Measurements from ENCODE around the gene PGK2. TPM values are rescaled to one million over a fixed set of nuclear protein-coding genes. Genes with fewer than 3 reads are reported as not detected.
"Not testable (repeated sequence)": the region's sequence is repeated elsewhere in the genome, so short reads cannot be mapped to it uniquely, and the experiment has no call there.

Gene PGK2
- not detected for total RNA-seq

DNA sequence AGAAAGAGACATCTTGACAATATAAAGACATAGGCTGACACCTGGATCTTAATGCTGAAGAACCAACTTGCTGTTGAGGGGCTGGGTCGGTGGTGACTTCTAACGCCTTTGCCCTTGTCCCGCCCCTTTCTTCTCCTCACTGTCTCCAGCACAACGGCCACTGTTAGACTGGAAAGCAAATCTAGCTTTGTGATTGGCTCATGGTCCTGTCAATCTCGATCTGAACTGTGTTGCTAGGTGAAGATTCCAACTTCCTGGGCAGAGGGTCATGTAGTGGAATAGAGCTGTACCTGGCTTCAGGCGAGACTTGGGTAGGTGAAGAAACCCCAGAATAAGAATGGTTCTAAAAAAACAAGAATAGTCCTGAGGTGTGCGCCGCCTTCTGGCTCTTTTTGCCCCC is at the start of gene PGK2:
PGK2 (minus strand) TSS at position 110 of the 400 bp plus-strand sequence; CDS start at position 12, 98 bp downstream.
- peaks cover 3 to 4% of the 10 kb centered on the region in 2 donors for H3K9me3 Mint-ChIP-seq
- no peaks in the 10 kb centered on the region for H3K4me1 Mint-ChIP-seq (ENCODE audit: low read depth)
- no peak for ATAC-seq (replicated peaks in 1 of 2)
- no peaks in the 10 kb centered on the region for H3K27me3 Mint-ChIP-seq (ENCODE audit: low read depth)
- no peak for DNase-seq
- no peak within 1 kb of the TSS for H3K27ac Mint-ChIP-seq
- H3K4me3 Mint-ChIP-seq, result no peak within 1 kb of the TSS
- no peaks in the 10 kb centered on the region for H3K36me3 Mint-ChIP-seq (ENCODE audit: insufficient read depth in 2 of 2)

DNA sequence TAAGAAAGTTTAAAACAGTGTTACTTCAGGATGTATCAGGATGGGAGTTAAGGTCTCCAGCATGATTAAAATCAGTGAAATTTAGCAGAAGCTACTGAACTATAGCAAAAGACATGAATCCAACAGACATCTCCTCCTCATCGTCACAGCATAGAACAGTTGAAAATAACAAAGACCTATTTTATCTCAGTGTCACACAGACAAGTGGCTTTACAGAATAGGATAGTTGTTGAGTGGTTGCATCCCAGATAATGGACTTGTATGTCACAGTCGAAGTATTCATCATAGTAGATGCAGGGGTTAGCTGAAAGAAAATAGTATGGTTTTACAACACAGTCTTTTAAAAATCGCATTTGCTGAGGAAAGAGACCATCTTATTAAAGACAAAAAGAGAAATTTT is 48.1 kb upstream of the PGK2 start:
- Mint-ChIP-seq H3K9me3 (no peaks in the 10 kb centered on the region), H3K36me3 (ENCODE audit: insufficient read depth in 2 of 2) (no peaks in the 10 kb centered on the region), H3K27me3 (ENCODE audit: low read depth) (no peaks in the 10 kb centered on the region), H3K27ac (no peak overlapping the region), H3K4me1 (ENCODE audit: low read depth) (no peaks in the 10 kb centered on the region), H3K4me3 (no peak overlapping the region)
- ATAC-seq (replicated peaks in 1 of 2), result no peak
- DNase-seq, result no peak

DNA sequence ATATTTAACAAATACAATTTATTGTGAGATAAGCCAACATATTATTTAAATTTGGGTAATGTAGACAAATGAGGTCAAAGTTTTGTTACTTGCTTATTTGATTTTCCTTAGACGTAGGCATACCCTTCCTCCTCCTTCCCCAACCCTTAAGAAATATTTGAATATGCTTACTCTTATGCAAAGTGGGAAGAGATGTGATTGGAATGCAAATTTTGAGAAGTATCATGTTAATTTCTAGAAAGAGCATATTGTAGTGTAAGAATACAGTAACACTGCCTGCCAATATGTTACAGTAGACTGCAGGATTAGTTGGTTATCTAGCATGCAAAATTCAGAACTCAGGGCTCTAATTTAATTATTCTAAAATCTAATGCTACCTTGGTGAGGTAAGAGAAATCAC is 46.3 kb upstream of the PGK2 start:
- Mint-ChIP-seq H3K9me3 (no peaks in the 10 kb centered on the region), H3K4me1 (ENCODE audit: low read depth) (no peaks in the 10 kb centered on the region), H3K36me3 (ENCODE audit: insufficient read depth in 2 of 2) (no peaks in the 10 kb centered on the region), H3K4me3 (no peak overlapping the region), H3K27ac (no peak overlapping the region), H3K27me3 (ENCODE audit: low read depth) (no peaks in the 10 kb centered on the region)
- no peak for DNase-seq
- ATAC-seq (replicated peaks in 1 of 2), result no peak

DNA sequence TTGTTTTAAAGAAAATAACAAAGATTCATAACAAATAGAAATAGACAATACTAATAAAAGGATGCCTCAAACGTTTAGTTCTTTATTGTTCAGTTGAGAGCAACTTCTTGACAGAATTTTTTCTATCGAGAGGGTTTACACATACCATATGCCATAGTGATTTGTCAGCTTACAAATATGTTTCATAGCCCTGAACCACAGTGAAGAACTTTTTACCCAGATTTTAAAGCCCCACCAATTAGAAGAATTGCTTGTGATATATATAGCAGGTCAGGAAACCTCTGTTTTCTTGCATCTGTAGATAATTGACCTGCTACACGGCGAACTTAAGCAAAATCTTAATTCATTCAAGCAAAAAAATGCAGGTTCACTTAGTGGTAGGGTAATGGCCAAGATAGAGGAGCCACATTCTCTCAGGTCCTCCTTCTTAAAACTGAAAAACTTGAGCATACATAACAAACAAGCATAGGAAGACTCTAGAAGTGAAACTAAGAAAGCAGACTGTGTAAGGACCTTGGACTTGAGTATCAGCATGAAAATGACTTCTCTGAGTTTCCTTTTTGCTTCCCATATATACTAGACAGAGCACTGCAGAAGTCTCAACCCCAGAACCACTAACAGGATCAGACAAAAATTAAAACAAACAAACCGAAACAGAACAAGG is 39.8 kb upstream of the PGK2 start:
- Mint-ChIP-seq H3K27me3 (ENCODE audit: low read depth) (no peaks in the 10 kb centered on the region), H3K9me3 (no peaks in the 10 kb centered on the region), H3K27ac (no peak overlapping the region), H3K4me1 (ENCODE audit: low read depth) (no peaks in the 10 kb centered on the region), H3K4me3 (peak overlapping the region in 1 of 2 donors; percentile 4), H3K36me3 (ENCODE audit: insufficient read depth in 2 of 2) (no peaks in the 10 kb centered on the region)
- DNase-seq (no peak), ATAC-seq (replicated peaks in 1 of 2) (no peak)

DNA sequence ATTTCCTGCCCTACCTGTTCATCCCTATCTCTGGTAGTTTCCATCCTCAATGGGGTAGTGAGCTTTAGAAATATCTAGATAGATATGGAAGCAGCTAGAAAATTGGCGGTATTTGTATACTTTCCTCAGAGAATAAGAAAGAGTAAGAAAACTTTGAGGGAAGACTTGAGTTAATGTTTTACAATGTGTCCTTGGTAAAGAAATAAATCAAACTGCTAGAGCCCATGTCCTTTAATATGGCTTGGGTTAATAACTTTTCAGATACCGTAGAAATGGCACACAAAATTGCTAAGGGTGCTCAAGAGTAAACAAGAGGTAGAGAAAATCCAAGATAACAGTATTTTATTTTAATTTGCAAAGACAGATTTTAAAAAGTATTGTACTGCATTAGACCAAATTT is 28.1 kb upstream of the PGK2 start:
- H3K36me3 Mint-ChIP-seq (ENCODE audit: insufficient read depth in 2 of 2), result no peaks in the 10 kb centered on the region
- ATAC-seq (replicated peaks in 1 of 2), result no peak
- no peaks in the 10 kb centered on the region for H3K27me3 Mint-ChIP-seq (ENCODE audit: low read depth)

DNA sequence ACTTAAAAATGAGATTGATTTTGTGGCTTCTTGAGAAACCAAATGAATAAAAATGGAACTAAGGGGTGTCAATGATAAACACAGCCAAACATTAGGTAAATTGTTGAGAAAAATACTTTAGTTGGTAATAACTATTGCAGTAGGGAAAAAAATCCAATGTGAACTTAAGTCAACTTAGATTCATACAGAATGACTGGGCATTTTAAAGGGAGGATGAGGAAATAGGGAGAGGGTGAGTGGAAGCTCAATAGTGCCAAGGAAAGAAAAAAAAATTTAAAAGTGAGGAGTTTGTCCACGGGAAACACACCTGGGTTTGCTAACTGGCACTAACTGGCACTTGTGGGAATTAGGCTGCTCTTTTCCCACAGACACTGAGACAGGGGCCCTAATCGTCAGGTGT is 26.2 kb upstream of the PGK2 start:
- DNase-seq, result no peak
- H3K4me3 Mint-ChIP-seq, result no peak overlapping the region
- no peaks in the 10 kb centered on the region for H3K36me3 Mint-ChIP-seq (ENCODE audit: insufficient read depth in 2 of 2)
- H3K27ac Mint-ChIP-seq, result no peak overlapping the region
- no peaks in the 10 kb centered on the region for H3K4me1 Mint-ChIP-seq (ENCODE audit: low read depth)
- peaks cover 3 to 4% of the 10 kb centered on the region in 2 donors for H3K9me3 Mint-ChIP-seq
- no peak for ATAC-seq (replicated peaks in 1 of 2)
- H3K27me3 Mint-ChIP-seq (ENCODE audit: low read depth), result no peaks in the 10 kb centered on the region

More for the DNA sequence above, 28.1 kb upstream of the PGK2 start:
- DNase-seq, result no peak
- Mint-ChIP-seq H3K9me3 (peaks cover 0 to 4% of the 10 kb centered on the region in 2 donors), H3K27ac (no peak overlapping the region), H3K4me1 (ENCODE audit: low read depth) (no peaks in the 10 kb centered on the region), H3K4me3 (no peak overlapping the region)

DNA sequence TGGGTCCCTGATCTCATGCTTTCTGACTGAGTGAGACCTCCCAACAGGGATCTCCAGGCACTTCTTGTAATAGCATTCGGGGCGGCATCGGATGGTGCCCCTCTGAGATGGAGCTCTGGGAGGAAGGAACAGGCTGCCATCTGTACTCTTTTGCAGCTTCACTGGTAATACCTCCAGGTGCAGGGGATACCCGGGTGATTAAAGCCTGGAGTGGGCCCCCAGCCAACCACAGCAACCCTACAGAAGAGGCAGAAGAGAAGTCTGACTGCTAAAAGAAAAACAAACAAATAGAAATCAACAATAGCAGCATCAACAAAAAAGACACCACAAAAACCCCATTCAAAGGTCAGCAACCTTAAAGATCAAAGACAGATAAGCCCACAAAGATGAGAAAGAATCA is 19.1 kb upstream of the PGK2 start:
- Mint-ChIP-seq H3K27me3 (ENCODE audit: low read depth) (no peaks in the 10 kb centered on the region), H3K9me3 (peaks cover 3 to 4% of the 10 kb centered on the region in 2 donors), H3K36me3 (ENCODE audit: insufficient read depth in 2 of 2) (no peaks in the 10 kb centered on the region), H3K27ac (no peak overlapping the region), H3K4me1 (ENCODE audit: low read depth) (no peaks in the 10 kb centered on the region), H3K4me3 (no peak overlapping the region)
- no peak for ATAC-seq (replicated peaks in 1 of 2)
- DNase-seq, result no peak

DNA sequence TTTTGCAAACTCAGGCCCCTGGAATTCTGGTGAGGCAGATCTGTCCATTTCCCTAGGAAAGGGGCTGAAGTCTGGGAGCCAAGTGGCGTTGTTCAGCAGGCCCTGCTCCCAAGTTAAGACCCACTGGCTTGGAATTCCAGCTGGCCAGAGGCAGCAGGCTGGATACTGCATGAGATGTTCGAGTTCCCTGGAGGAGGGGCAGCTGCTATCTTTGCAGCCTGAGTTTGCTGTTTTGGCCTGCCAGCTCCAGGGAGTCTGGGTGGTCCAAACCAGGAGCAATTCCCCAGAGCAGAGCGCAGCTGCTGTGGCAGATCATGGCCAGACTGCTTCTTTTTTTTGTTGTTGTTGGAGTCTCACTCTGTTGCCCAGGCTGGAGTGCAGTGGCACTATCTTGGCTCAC is 18.2 kb upstream of the PGK2 start:
- ATAC-seq (replicated peaks in 1 of 2), result no peak
- H3K27ac Mint-ChIP-seq, result no peak overlapping the region
- no peak for DNase-seq
- H3K9me3 Mint-ChIP-seq, result peaks cover 2 to 3% of the 10 kb centered on the region in 2 donors
- no peak overlapping the region for H3K4me3 Mint-ChIP-seq
- H3K4me1 Mint-ChIP-seq (ENCODE audit: low read depth), result no peaks in the 10 kb centered on the region
- no peaks in the 10 kb centered on the region for H3K36me3 Mint-ChIP-seq (ENCODE audit: insufficient read depth in 2 of 2)
- H3K27me3 Mint-ChIP-seq (ENCODE audit: low read depth), result no peaks in the 10 kb centered on the region

DNA sequence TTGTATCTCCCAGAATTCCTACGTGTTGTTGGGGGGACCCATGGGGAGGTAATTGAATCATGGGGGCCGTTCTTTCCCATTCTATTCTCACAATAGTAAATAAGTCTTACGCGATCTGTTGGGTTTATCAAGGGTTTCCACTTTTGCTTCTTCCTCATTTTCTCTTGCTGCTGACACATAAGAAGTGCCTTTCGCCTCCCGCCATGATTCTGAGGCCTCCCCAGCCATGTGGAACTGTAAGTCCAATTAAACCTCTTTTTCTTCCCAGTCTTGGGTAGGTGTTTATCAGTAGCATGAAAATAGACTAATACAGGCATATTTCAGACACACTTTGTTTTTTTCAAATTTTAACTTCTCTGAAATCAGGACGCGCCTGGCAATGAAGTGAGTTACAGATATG is 14.4 kb upstream of the PGK2 start:
- no peaks in the 10 kb centered on the region for H3K4me1 Mint-ChIP-seq (ENCODE audit: low read depth)
- H3K27me3 Mint-ChIP-seq (ENCODE audit: low read depth), result no peaks in the 10 kb centered on the region
- H3K27ac Mint-ChIP-seq, result no peak overlapping the region
- H3K36me3 Mint-ChIP-seq (ENCODE audit: insufficient read depth in 2 of 2), result no peaks in the 10 kb centered on the region
- H3K9me3 Mint-ChIP-seq, result no peaks in the 10 kb centered on the region
- H3K4me3 Mint-ChIP-seq, result no peak overlapping the region
- ATAC-seq (replicated peaks in 1 of 2), result no peak
- DNase-seq, result no peak

DNA sequence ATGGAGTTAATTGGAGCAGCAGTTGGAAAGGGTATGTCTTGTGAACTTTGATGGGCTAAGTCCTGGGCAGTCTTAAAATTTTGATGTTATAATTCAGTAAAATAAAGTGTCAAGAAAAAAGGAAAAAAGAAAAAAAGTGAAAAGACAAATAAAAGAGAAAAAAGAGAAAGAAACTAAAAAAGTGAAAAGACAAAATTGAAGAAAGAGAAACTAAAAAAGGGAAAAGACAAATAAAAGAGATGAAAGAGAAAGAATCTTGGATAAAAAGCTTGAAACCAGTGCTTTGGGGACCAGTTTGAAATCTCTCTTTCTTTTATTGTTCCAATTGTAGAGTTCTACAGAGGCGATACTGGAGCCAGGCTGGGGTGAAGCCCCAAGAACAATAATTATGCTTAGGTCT is 12.0 kb upstream of the PGK2 start:
- ATAC-seq (replicated peaks in 1 of 2), result no peak

DNA sequence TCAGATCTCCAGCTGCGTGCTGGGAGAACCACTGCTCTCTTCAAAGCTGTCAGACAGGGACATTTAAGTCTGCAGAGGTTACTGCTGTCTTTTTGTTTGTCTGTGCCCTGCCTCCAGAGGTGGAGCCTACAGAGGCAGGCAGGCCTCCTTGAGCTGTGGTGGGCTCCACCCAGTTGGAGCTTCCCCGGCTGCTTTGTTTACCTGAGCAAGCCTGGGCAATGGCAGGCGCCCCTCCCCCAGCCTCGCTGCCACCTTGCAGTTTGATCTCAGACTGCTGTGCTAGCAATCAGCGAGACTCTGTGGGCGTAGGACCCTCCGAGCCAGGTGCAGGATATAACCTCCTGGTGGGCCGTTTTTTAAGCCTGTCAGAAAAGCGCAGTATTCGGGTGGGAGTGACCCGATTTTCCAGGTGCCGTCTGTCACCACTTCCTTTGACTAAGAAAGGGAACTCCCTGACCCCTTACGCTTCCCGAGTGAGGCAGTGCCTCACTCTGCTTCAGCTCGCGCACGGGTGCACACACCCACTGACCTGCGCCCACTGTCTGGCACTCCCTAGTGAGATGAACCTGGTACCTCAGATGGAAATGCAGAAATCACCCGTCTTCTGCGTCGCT is 9.9 kb upstream of the PGK2 start:
- H3K9me3 Mint-ChIP-seq; ATAC-seq (replicated peaks in 1 of 2); DNase-seq; H3K27me3 Mint-ChIP-seq (ENCODE audit: low read depth); H3K36me3 Mint-ChIP-seq (ENCODE audit: insufficient read depth in 2 of 2); H3K4me3 Mint-ChIP-seq; H3K27ac Mint-ChIP-seq; H3K4me1 Mint-ChIP-seq (ENCODE audit: low read depth): not testable (repeated sequence)

More for the DNA sequence above, 12.0 kb upstream of the PGK2 start:
- no peaks in the 10 kb centered on the region for H3K36me3 Mint-ChIP-seq (ENCODE audit: insufficient read depth in 2 of 2)
- DNase-seq, result no peak
- no peak overlapping the region for H3K4me3 Mint-ChIP-seq
- H3K4me1 Mint-ChIP-seq (ENCODE audit: low read depth), result no peaks in the 10 kb centered on the region
- H3K9me3 Mint-ChIP-seq, result no peaks in the 10 kb centered on the region
- H3K27me3 Mint-ChIP-seq (ENCODE audit: low read depth), result no peaks in the 10 kb centered on the region
- no peak overlapping the region for H3K27ac Mint-ChIP-seq

DNA sequence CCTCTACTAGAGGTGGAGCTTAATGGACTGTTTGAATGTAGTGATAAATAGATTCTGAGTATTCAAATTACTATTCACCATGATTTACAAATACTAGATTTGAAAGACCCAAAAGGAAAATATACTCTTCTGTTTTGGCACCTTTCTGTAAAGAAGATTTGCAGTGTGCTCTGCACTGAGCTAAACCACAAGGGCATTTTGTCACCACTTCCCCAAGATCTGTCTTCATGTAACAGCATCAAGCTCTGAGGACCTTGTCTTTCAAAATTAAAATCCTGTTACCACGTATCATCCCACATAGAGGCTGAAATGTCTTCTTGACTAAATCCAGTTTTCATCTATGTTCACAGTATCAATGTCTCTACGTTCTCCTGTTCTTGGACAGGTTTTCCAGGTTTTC is 3.3 kb upstream of the PGK2 start:
- Mint-ChIP-seq H3K36me3 (ENCODE audit: insufficient read depth in 2 of 2) (no peaks in the 10 kb centered on the region), H3K9me3 (peaks cover 3 to 4% of the 10 kb centered on the region in 2 donors), H3K27me3 (ENCODE audit: low read depth) (no peaks in the 10 kb centered on the region), H3K27ac (no peak overlapping the region), H3K4me3 (no peak overlapping the region), H3K4me1 (ENCODE audit: low read depth) (no peaks in the 10 kb centered on the region)
- DNase-seq (no peak), ATAC-seq (replicated peaks in 1 of 2) (no peak)

DNA sequence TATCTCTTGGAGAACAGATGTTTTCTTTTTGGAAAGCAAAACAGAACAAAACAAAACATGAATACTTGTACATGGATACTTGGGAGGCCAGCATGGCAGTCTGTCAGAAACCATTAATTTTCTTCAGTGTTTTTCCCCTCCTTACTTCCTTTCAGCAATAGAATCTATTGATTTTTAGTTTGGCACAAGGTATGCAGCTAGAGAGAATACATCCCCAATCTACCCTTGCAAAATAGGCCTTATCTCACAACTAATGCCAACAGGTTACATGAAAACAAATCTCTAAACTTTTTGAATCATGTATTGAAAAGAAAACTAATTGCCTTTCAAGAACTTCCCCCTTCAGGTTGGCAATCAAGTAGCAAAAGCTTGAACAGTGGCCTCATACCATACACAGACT is 2.8 kb downstream of the PGK2 start:
- Mint-ChIP-seq H3K27ac (no peak overlapping the region), H3K4me3 (no peak overlapping the region), H3K9me3 (peaks cover 3 to 4% of the 10 kb centered on the region in 2 donors), H3K4me1 (ENCODE audit: low read depth) (no peaks in the 10 kb centered on the region), H3K27me3 (ENCODE audit: low read depth) (no peaks in the 10 kb centered on the region), H3K36me3 (ENCODE audit: insufficient read depth in 2 of 2) (no peaks in the 10 kb centered on the region)
- no peak for ATAC-seq (replicated peaks in 1 of 2)
- DNase-seq, result no peak

DNA sequence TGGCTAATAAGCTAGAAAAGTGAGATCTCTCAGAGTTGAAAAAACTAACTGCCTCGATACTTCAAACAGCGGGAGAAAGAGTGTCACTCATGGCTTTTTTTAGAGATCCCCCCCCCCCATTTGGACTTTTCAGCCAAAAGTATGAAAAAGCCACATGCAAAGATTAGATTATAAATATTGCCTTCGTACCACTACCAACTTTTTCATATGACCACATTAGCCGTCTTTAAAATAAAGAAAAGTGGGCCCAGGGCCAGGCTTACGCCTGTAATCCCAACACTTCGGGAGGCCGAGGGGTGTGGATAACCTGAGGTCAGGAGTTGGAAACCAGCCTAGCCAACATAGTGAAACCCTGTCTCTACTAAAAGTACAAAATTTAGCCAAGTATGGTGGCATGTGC is 4.4 kb downstream of the PGK2 start:
- DNase-seq (no peak), ATAC-seq (replicated peaks in 1 of 2) (no peak)
- H3K36me3 Mint-ChIP-seq (ENCODE audit: insufficient read depth in 2 of 2), result no peaks in the 10 kb centered on the region
- H3K9me3 Mint-ChIP-seq, result peaks cover 3% of the 10 kb centered on the region in 2 donors
- no peaks in the 10 kb centered on the region for H3K27me3 Mint-ChIP-seq (ENCODE audit: low read depth)
- no peaks in the 10 kb centered on the region for H3K4me1 Mint-ChIP-seq (ENCODE audit: low read depth)
- H3K27ac Mint-ChIP-seq, result no peak overlapping the region
- H3K4me3 Mint-ChIP-seq, result no peak overlapping the region

Data from activated T-cell treated with anti-CD3 and anti-CD28 coated beads, Interleukin-2, amount 50 U/mL, for 72 hours (primary cell).